ENCODE measurements around the gene NAT10. TPM values are rescaled to one million over a fixed set of nuclear protein-coding genes. Genes with fewer than 3 reads are reported as not detected.

The NAT10 gene
- total RNA-seq, 4 donors from 2014 or later, result 25.2 to 37.0 (median 27.9) TPM

DNA sequence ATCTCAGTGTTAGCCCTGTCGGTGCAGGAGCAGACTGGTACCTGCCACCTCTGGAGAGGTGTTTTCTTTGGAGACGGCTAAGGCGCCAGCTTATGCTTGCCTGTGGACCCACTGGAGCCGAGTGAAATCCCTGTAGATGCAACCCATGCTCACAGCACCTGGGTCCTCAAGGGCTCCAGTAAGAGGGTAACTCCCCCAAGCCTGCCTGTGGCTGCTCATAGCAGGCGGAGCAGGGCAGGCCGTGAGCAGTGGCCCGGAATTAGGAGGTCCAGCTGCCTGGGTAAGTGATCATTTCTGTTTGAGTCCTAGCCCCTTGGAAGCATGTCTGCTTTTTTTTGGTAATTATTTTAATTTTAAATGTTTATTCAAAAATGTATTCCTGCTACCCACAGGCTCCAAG is 43.8 kb downstream of the NAT10 start:
- intact Hi-C loops (cut with DNase I; ENCODE audit: low total_unique reads), result no loop called here
- H3K4me3 ChIP-seq (ENCODE audit: low read depth, poor library complexity, severe bottlenecking), result no peak overlapping the region
- DNase-seq (ENCODE audit: low spot score in 2 of 2), result no peak
- 91 to 94% methylated on average over 7 of the region's 7 CpGs for WGBS, 2 donors
- no peak for TF ChIP-seq POLR2A (IDR thresholded peaks at IDR 0.05)
- TF ChIP-seq, protein P1, sequence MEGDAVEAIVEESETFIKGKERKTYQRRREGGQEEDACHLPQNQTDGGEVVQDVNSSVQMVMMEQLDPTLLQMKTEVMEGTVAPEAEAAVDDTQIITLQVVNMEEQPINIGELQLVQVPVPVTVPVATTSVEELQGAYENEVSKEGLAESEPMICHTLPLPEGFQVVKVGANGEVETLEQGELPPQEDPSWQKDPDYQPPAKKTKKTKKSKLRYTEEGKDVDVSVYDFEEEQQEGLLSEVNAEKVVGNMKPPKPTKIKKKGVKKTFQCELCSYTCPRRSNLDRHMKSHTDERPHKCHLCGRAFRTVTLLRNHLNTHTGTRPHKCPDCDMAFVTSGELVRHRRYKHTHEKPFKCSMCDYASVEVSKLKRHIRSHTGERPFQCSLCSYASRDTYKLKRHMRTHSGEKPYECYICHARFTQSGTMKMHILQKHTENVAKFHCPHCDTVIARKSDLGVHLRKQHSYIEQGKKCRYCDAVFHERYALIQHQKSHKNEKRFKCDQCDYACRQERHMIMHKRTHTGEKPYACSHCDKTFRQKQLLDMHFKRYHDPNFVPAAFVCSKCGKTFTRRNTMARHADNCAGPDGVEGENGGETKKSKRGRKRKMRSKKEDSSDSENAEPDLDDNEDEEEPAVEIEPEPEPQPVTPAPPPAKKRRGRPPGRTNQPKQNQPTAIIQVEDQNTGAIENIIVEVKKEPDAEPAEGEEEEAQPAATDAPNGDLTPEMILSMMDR (IDR thresholded peaks at IDR 0.05), result no peak

DNA sequence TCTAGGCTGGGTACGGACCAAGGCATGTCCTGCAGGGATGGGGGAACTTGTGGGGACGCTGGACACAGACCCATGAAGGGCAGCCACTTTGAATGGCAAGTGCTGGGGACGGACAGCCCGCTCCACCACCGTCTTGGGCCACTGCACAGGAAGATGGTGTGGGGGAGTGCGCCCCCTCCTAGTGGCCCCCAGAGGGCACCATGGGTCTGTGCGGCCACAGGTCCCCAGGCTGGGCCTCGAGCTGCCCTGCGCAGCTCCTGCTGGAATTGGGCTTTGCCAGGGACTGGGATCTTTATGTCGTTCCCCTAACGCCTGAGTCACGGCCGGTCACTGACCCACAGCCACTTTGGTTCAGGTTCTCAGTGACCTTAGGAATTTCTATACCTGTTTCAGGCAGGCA is 44.4 kb downstream of the NAT10 start:
- TF ChIP-seq, protein P1 (IDR thresholded peaks at IDR 0.05), result no peak
- WGBS, 2 donors, result 88 to 89% methylated on average over 13 of the region's 13 CpGs
- intact Hi-C loops (cut with DNase I; ENCODE audit: low total_unique reads), result no loop called here
- DNase-seq (ENCODE audit: low spot score in 2 of 2), result no peak
- H3K4me3 ChIP-seq (ENCODE audit: low read depth, poor library complexity, severe bottlenecking), result no peak overlapping the region

DNA sequence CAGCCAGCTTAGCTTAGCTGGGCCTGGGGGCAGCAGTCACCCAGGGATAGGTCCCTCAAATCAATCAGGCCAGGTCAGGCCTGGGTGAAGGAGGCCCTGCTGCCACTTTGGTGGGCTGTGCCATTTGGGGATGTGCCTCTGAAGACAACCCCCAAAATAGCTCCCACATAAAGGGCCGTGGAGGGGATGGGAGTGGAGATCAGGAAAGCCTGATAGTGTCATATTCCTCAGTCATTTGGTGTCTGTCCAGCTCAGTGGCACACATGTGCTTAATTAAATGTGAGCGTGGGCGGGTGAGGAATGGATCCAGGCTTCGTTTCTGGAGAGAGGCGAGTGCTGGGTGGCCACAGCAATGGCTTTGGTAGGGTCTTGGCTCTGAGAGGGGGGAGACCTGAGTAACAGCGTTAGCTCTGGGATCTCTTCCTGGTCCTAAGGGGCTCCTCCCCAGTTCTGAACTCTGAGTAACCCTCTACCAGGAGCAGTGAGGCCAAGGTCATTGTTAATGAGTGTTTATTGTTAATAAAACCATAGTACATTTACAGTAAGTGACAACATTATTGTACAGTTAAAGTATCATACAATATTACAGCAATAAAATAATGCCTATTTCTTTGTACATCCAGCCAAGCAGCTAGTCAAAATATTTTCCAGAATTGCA is 45.2 kb downstream of the NAT10 start:
- 28 to 50% methylated on average over 6 of the region's 6 CpGs for WGBS, 2 donors
- H3K4me3 ChIP-seq (ENCODE audit: low read depth, poor library complexity, severe bottlenecking), result no peak overlapping the region
- intact Hi-C loops (cut with DNase I; ENCODE audit: low total_unique reads), result no loop called here
- TF ChIP-seq POLR2A (IDR thresholded peaks at IDR 0.05), result no peak
- TF ChIP-seq, protein P1 (IDR thresholded peaks at IDR 0.05), result no peak
- DNase-seq (ENCODE audit: low spot score in 2 of 2), result no peak

DNA sequence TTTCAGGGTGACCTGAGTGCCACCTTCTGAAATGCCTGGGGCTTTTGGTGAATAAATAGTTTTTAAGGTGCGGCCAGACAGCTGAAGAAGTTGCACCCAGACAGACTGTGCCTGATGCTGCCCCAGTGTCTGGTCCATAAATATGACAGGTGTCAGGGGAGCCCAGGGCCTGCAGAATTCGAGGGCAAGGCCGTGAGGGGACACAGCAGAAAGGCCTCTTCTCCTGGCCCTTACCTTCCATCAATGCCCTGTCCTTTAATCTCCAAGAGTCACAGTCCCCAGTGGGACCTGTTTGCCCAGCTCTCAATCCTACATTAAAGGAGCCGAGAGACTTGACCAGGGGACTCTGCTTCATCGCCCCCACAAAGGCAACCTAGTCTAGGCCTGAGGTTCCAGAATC is 45.7 kb downstream of the NAT10 start:
- 89 to 92% methylated on average over 5 of the region's 5 CpGs for WGBS, 2 donors
- no peak for DNase-seq (ENCODE audit: low spot score in 2 of 2)
- no peak for TF ChIP-seq POLR2A (IDR thresholded peaks at IDR 0.05)
- TF ChIP-seq, protein P1 (IDR thresholded peaks at IDR 0.05), result no peak
- intact Hi-C loops (cut with DNase I; ENCODE audit: low total_unique reads), result no loop called here
- H3K4me3 ChIP-seq (ENCODE audit: low read depth, poor library complexity, severe bottlenecking), result no peak overlapping the region

DNA sequence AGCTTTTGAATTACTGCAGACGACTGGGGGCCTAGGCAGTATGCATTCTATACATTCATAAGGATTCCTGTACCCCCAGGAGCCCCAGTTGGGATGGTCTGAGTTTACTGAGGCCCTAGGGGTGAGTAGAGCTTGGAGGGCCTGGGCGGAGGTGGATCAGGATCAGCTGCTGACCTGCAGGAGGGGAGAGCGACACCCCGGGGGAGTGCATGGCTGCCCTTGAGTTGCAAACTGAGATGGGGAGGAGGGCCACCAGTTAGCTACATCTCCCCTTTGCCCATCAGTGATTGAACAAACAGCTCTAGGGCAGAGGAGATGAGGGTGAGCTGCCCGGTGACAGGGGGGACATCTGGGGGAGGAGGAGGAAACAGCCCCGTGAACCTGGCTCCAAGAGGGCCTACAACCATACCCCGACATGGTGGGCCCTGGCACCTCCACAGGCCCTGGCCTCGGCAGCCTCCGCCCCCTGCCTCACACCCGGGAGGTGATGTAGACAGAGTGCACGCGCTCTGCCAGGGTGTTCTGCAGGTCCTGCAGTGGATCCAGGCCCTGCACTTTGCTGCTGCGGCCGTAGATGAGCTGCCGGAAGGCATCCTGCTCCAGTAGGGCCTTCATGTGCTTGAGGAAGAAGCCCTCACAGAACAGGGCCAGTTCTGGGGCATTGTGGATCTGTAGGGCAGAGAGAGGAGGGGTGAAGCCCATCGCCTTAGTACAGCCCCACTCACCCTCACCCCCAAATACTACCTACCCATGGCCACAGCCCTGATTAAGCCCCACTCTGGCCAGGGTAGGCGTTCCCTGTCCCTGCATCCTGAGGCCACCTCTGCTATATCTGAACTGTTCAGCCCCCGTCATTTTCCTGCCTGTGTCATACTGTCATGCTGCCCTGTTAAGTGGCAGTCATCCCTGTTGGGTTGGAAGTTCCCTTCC is 46.8 kb downstream of the NAT10 start:
- TF ChIP-seq POLR2A (IDR thresholded peaks at IDR 0.05), result no peak
- TF ChIP-seq, protein P1 (IDR thresholded peaks at IDR 0.05), result no peak

More for the DNA sequence above, 46.8 kb downstream of the NAT10 start:
- DNase-seq (ENCODE audit: low spot score in 2 of 2), result no peak
- H3K4me3 ChIP-seq (ENCODE audit: low read depth, poor library complexity, severe bottlenecking), result no peak overlapping the region
- intact Hi-C loops (cut with DNase I; ENCODE audit: low total_unique reads), result no loop called here
- WGBS, 2 donors, result 89 to 96% methylated on average over 16 to 17 of the region's 18 CpGs
